GM12872 (cell line): Measurements from ENCODE around the gene ADAMTS13.
A peak's percentile ranks its signal among the peaks of the same experiment; 100 is the strongest.

Source experiments
- CTCF ChIP-seq: IDR thresholded peaks from 3 replicates; pipeline ENCODE4 v1.5.1; 2011; ENCODE audit warnings: low read depth, mild to moderate bottlenecking, low read length, moderate library complexity; ENCODE audit not compliant: insufficient read depth

Gene ADAMTS13

GRCh38 chr9:133397895-133398294 lies 24.3 kb upstream of the ADAMTS13 start:
- TF ChIP-seq CTCF = no peak

- no peak for TF ChIP-seq CTCF
Measured at GRCh38 chr9:133400292-133400691, 21.9 kb upstream of the ADAMTS13 start.

GRCh38 chr9:133401588-133401987 lies 20.6 kb upstream of the ADAMTS13 start:
- TF ChIP-seq CTCF = no peak

- no peak for TF ChIP-seq CTCF
Measured at GRCh38 chr9:133402689-133403088, 19.5 kb upstream of the ADAMTS13 start.

GRCh38 chr9:133403766-133404453 lies 18.3 kb upstream of the ADAMTS13 start:
- peak; percentile 71 for TF ChIP-seq CTCF

- TF ChIP-seq CTCF = no peak
Measured at GRCh38 chr9:133404454-133405002, 17.6 kb upstream of the ADAMTS13 start.

- no peak for TF ChIP-seq CTCF
Measured at GRCh38 chr9:133405508-133406438, 16.4 kb upstream of the ADAMTS13 start.
